VCaP (cell line): ENCODE measurements around the gene APPL1.

Experiments
- H3K27ac ChIP-seq: fragments of 450-650 bp; 2 replicates; pipeline ENCODE4 v1.5.1; 2017
- TF ChIP-seq, protein P1 (sequence below): fragments of 450-650 bp; conservative IDR thresholded peaks from 2 replicates; pipeline ENCODE4 v1.5.1; 2017; ENCODE audit warnings: mild to moderate bottlenecking, moderate library complexity

Gene APPL1, protein sequence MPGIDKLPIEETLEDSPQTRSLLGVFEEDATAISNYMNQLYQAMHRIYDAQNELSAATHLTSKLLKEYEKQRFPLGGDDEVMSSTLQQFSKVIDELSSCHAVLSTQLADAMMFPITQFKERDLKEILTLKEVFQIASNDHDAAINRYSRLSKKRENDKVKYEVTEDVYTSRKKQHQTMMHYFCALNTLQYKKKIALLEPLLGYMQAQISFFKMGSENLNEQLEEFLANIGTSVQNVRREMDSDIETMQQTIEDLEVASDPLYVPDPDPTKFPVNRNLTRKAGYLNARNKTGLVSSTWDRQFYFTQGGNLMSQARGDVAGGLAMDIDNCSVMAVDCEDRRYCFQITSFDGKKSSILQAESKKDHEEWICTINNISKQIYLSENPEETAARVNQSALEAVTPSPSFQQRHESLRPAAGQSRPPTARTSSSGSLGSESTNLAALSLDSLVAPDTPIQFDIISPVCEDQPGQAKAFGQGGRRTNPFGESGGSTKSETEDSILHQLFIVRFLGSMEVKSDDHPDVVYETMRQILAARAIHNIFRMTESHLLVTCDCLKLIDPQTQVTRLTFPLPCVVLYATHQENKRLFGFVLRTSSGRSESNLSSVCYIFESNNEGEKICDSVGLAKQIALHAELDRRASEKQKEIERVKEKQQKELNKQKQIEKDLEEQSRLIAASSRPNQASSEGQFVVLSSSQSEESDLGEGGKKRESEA

DNA sequence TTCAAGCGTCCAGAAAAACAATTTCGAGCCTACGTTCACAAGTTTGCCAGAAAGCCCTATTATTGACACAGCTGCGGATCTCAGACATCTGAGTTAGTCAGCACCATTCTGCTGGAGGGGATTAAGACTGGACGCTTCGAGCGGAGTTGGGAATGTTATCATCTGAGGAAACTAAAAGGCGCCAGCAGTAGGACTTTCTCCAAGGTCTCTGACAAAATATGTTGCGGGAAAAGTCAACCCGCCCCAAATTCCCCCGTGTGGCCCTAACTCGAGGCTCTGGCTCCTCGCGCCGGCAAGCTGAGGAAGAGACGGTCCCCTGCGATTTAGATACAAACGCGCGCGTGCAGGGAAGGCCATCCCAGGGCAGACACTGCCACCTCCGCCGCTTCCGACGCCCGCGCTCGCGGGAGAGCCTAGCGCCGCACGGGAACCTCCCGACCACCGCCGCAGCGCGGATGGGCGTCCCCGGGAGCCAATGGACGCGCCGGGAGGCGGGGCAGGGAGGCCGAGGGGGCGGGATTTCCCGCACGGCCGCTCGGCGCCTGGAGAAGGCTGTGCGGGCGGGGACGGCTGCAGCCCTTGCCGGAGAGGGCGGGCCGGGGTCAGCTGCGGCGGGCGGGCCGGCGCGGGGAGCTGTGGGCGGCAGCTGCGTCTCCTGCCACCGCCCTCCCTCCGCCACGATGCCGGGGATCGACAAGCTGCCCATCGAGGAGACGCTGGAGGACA is at the start of gene APPL1:
TSS of gene APPL1 (plus strand) at position 526 of the 726 bp plus-strand sequence. CDS start at position 681, 155 bp downstream.
- peak within 1 kb of the TSS; percentile 97 for H3K27ac ChIP-seq
- TF ChIP-seq, protein P1, sequence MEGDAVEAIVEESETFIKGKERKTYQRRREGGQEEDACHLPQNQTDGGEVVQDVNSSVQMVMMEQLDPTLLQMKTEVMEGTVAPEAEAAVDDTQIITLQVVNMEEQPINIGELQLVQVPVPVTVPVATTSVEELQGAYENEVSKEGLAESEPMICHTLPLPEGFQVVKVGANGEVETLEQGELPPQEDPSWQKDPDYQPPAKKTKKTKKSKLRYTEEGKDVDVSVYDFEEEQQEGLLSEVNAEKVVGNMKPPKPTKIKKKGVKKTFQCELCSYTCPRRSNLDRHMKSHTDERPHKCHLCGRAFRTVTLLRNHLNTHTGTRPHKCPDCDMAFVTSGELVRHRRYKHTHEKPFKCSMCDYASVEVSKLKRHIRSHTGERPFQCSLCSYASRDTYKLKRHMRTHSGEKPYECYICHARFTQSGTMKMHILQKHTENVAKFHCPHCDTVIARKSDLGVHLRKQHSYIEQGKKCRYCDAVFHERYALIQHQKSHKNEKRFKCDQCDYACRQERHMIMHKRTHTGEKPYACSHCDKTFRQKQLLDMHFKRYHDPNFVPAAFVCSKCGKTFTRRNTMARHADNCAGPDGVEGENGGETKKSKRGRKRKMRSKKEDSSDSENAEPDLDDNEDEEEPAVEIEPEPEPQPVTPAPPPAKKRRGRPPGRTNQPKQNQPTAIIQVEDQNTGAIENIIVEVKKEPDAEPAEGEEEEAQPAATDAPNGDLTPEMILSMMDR: no peak; the same call in 1 of the 2 replicates

DNA sequence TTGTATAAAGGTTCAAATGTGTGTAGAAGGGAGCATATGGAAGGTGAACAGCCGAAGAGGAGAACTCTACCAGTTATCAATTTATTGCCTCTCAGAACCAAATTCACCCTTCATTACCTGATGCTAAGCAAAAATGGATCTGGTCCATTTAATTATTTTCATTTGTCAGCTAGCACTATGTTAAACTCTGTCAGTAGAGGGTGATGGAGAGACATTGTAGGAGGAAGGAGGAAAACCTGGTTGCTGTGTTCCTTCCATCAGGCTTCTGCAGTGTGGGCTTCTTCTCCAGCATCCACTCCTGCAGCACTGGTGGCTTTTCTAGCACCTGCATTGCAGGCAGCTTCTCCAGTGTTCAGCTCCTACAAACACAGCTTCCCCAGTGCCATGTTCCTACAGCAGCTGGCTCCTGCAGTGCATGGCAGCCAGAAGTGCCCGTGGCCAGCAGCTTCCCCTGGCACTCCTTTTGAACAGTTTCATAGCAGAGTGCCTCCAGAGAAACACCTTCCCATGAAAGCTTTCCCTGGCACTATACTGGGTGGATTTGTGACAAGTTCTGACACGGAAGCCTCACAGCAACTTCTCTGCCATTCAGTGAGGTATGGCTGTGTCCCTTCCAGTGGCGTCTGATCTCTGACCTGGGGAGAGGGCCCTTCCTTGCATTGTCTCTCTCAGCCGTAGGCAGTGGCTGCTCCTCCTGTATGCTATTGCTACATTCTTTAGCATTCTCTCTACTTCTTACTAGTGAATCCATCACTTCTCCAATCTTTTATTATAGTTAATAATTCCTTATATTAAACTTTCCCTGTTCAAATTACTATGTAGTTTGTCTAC is 47.7 kb upstream of the APPL1 start:
- H3K27ac ChIP-seq: no peak overlapping the region

DNA sequence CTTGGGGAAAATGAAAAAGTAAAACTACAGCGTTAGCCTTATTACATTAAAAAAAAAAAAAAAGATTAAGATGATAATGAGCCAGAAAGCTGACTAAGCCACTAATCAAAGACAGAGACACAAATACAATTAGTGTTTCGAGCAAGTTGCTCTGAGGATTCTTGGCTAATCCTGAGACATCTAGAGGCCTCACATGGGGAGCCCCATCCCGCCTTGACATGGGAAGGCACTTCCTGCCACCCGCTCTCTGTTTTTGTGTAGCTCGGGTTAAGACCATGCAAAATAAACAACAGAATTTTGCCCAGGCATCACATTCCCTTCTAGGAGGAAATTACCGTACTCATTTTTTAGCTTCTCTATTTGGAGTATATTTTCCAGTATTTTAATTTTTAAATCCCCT is 43.0 kb upstream of the APPL1 start:
- TF ChIP-seq, protein P1: no peak
- H3K27ac ChIP-seq: no peak overlapping the region

More for the DNA sequence above, 47.7 kb upstream of the APPL1 start:
- TF ChIP-seq, protein P1: peak; percentile 76

DNA sequence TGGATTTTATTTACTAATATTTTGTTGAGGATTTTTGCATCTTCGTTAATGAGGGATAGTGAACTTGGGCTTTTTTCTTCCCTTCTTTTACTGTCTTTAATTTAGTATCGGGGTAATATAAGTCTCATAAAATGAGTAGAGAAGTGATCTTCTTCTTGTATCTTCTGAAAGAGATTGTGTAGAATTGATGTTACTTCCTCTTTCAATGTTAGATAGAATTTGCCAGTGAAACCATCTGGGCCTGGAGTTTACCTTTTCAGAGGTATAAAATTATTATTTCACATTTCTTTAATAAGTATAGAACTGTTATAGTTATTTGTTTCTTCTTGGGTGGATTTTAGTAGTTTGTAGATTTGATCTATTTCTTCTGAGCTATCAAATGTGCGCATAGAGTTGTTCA is 35.5 kb upstream of the APPL1 start:
- TF ChIP-seq, protein P1: no peak
- H3K27ac ChIP-seq: no peak overlapping the region

DNA sequence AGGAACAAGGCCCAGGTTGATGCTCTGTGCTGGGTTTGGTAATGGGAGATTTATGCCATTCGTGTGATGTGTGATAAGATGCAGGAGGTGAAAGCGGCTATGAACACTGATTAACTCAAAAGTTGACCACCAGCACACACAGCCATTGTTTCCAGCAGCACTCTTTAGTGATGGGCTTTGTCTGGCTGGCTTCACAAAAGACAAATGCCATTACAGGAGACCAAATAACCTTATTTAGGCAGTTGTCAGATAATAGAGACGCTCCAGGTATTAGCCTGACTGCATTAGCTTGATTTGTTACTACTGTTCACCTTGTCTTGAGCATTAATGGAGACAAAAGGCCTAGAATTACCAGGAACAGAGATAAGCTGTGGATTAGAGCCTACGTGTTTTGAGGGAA is 32.9 kb upstream of the APPL1 start:
- no peak overlapping the region for H3K27ac ChIP-seq
- TF ChIP-seq, protein P1: no peak

DNA sequence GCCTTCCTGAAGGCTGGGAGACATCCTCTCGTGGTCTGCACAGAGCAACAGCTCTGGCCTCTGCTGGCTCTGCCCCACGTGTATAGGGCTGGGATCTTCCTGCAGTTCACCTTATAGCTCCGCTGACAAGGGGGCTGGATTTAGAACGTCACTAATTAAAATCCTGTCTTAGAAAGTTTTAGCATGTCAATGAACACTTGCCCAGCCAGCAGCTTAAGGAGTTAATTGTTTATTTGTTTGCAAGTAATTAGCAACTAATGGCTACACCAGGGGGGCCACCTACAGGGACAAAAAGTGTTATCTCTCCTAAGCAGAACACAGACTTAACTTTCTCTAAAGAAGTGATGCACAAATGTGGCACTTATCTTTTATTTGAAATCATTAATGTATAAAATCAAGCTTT is 27.6 kb upstream of the APPL1 start, which contains the start of gene HESX1:
TSS of gene HESX1 (minus strand) at position 84 of the 403 bp plus-strand sequence. CDS start at position 24, 60 bp downstream.
- no peak within 1 kb of the TSS for H3K27ac ChIP-seq
- TF ChIP-seq, protein P1: no peak
